VCaP (cell line): ENCODE data around the gene MKRN2OS.

ENCODE experiments used
- H3K27ac ChIP-seq: fragments of 450-650 bp; 2 replicates; pipeline ENCODE4 v1.5.1; 2017
- TF ChIP-seq, protein P1 (sequence below): fragments of 450-650 bp; conservative IDR thresholded peaks from 2 replicates; pipeline ENCODE4 v1.5.1; 2017; ENCODE audit warnings: mild to moderate bottlenecking, moderate library complexity

MKRN2OS gene

DNA sequence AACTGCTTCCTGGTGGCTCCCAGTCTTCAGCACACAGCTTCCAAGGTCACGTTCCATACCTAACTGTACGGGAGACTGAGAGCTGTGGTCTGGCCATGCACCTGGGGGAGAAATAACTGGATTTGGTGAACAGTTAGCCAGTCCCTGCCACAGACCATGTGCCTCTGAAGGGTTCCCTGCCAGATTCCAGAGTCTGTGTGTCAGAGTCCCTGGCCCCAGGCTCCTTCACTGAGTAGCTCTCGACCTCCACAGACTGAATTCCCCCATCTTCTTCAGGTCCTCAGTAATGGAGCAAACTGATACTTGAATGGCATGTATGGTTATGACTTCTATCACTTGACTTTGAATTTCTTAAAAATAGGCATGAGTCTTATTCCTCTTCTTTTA, 17.5 kb downstream of the MKRN2OS start:
- TF ChIP-seq, protein P1, sequence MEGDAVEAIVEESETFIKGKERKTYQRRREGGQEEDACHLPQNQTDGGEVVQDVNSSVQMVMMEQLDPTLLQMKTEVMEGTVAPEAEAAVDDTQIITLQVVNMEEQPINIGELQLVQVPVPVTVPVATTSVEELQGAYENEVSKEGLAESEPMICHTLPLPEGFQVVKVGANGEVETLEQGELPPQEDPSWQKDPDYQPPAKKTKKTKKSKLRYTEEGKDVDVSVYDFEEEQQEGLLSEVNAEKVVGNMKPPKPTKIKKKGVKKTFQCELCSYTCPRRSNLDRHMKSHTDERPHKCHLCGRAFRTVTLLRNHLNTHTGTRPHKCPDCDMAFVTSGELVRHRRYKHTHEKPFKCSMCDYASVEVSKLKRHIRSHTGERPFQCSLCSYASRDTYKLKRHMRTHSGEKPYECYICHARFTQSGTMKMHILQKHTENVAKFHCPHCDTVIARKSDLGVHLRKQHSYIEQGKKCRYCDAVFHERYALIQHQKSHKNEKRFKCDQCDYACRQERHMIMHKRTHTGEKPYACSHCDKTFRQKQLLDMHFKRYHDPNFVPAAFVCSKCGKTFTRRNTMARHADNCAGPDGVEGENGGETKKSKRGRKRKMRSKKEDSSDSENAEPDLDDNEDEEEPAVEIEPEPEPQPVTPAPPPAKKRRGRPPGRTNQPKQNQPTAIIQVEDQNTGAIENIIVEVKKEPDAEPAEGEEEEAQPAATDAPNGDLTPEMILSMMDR, result no peak
- H3K27ac ChIP-seq, result no peak overlapping the region

DNA sequence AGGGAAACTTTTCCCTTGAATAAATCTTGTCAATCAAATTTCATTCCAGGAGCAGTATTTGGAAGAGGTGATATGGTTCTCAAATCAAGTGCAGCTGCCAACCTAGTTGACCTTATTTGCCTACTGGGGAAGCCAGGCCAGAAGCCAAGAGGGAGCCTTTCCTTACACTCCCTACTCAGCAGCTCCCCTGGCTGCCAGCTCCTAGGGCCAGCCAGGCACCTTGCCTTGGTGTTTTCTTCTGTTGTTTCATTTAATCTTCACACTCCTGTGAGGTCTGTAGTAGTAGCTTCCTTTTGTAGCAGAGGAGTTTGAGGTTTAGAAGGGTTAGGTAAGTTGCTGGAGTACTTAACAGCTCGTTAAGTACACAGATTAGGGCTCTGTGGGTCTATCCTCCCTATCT, 22.6 kb downstream of the MKRN2OS start:
- TF ChIP-seq, protein P1, result peak; percentile 40; the same call in 1 of the 2 replicates
- H3K27ac ChIP-seq, result peak overlapping the region; percentile 26

DNA sequence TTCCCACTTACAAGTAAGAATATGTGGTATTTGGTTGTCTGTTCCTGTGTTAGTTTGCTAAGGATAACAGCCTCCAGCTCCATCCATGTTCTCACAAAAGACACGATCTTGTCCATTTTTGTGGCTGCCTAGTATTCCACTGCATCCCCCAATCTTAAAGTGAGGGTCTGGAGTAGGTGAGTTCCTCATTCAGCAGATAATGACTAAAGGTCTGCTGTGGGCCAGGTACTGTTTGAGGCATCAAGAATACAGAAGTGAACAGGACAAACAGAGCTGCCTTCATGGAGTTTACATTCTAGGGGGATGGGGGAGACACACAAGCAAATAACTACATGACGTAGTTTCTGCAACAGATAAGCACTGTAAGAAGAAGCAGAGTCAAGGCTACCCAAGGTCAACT, 24.3 kb downstream of the MKRN2OS start:
- H3K27ac ChIP-seq, result peak overlapping the region; percentile 1; the same call in 1 of the 2 replicates
- TF ChIP-seq, protein P1, result no peak

DNA sequence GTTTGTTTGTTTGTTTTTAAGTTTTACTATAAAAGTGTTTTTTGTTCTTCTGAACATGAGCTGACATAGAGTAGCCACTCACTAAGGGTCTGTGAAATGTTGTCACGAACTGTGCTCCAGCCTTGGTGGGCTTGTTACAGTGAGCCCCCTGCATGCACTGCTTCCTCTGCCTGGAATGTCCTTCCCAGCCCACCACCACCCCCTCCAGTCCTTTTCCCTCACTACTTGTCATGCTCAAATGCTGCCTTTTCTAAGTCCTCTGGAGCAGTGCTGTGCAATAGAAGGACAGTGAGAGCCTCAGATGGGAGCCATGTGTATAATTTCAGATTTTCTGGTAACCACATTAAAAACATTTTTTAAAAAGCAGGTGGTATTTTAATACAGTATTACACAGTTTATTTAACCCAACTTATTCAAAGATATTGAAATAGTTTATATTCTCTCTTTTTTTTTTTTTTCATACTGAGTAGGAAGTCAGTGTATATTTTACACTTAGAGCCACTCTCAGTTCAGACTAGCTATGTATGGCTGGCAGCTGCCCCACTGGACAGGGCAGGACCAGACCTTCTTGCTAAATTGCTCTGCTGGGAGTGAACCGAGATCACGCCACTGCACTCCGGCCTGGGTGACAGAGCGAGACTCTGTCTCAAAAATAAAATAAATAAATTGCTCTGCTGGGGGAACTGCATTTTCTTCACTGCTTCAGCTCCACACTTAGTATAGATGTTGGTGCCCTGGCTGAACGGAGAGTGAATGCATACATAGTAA, 26.9 kb downstream of the MKRN2OS start:
- TF ChIP-seq, protein P1, result no peak

DNA sequence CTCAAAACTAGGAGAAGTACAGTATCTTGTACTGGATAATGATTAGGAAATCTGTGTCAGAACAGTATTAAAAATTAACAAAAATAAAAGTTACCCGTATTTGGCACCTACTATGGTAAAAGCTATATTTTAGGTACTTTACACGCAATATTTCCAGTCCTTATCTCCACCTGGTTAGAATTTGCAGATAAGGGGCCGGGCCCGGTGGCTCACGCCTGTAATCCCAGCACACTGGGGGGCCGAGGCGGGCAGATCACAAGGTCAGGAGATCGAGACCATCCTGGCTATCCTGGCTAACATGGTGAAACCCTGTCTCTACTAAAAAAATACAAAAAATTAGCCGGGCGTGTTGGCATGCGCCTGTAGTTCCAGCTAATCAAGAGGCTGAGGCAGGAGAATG, 28.4 kb downstream of the MKRN2OS start:
- TF ChIP-seq, protein P1, result no peak
- peak overlapping the region; percentile 34 for H3K27ac ChIP-seq

More for the DNA sequence above, 26.9 kb downstream of the MKRN2OS start:
- peak overlapping the region; percentile 34; the same call in 1 of the 2 replicates for H3K27ac ChIP-seq

DNA sequence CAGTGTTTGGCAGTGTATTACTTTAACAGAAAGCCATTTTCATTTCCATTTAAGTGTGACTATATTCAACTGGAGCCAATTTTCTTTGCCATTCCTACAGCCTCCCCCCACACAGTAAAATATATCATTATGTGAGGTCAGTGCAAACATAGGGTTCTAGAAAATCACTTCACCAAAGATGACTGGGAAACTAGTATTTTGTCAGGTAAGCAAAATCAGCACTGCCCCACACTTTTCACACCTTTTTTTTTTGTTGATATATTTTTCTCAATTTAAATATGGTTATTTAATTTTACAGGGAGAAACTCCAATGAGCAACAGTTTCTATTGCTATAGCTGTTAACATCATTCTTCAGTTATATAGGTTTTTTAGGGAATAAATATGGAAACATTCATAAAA, 29.7 kb downstream of the MKRN2OS start:
- H3K27ac ChIP-seq, result no peak overlapping the region
- TF ChIP-seq, protein P1, result no peak

DNA sequence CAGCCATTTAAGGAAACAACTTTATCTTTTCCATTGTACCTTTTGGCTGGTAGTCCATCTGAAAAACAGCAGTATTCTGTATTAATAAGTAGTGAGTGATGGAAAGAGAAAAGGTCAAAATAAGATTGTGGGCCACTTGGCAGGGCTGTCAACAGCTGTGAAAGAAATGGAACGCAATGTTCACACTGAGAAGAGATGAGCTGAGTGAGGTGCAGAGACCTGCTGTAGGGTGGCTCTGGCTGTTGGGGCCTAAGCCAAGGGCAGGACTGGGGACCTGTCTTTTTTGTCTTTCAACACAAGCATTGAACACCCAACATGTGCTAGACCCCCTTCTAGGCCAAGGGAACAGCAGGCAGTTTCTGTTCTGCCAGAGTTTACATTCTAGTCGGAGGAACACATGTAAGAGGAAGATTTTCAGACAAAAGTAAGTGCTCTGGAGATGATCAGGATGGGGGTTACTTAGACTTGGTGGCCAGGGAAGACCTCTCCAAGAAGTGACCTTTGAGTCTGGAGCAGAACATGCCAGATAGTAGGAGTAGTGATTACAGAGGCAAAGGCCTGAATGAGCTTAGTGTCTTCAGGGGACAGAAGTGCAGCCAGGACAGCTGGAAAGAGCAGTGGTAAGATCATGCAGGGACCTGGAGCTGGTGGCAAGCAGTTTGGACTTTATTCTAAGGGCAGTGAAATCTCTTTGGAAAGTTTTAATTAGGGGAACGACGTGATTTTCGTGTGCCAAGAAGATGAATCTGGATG, 31.4 kb downstream of the MKRN2OS start:
- TF ChIP-seq, protein P1, result no peak
- H3K27ac ChIP-seq, result no peak overlapping the region
